Uterus (tissue), 4 donors: ENCODE data around the gene MAD1L1. TPM values are rescaled to one million over a fixed set of nuclear protein-coding genes. Genes with fewer than 3 reads are reported as not detected.

ENCODE experiments used
- DNase-seq, 2 donors: peaks; one replicate each; pipeline ENCODE4 v3.0.0-alpha.2; 2019 to 2020
- H3K27ac ChIP-seq, 2 donors: fragments of 200-600 bp; sonication (generic); 1 replicate in 1 of 2; 2 replicates in 1 of 2; pipeline ENCODE4 v1.5.1; 2016 to 2018
- H3K27me3 ChIP-seq, 2 donors: fragments of 200-600 bp; sonication (generic); one replicate each; pipeline ENCODE4 v1.5.1; 2018 to 2019; ENCODE audit warnings: control low read depth in 1 of 2
- H3K36me3 ChIP-seq, 2 donors: fragments of 200-600 bp; sonication (generic); one replicate each; pipeline ENCODE4 v1.5.1; 2019; ENCODE audit warnings: control low read depth in 1 of 2
- H3K4me1 ChIP-seq, 2 donors: fragments of 200-600 bp; sonication (generic); one replicate each; pipeline ENCODE4 v1.5.1; 2018 to 2019; ENCODE audit warnings: control low read depth in 1 of 2
- H3K4me3 ChIP-seq, 2 donors: fragments of 200-600 bp; sonication (generic); 1 replicate in 1 of 2; 2 replicates in 1 of 2; pipeline ENCODE4 v1.5.1; 2018 to 2019; ENCODE audit warnings: mild to moderate bottlenecking in 1 of 2
- H3K9me3 ChIP-seq, 2 donors: fragments of 200-600 bp; sonication (generic); one replicate each; pipeline ENCODE4 v1.5.1; 2019; ENCODE audit warnings: control low read depth in 1 of 2
- CTCF ChIP-seq, 4 experiments: fragments of 200-600 bp in 2 of 4; fragments of 450-650 bp in 2 of 4; sonication (generic) in 2 of 4; IDR thresholded peaks; one replicate each; pipeline ENCODE4 v1.5.1; 2016 to 2019; ENCODE audit warnings: antibody characterized with exemption in 4 of 4, mild to moderate bottlenecking in 2 of 4, moderate library complexity in 1 of 4
- POLR2A ChIP-seq, 2 donors: fragments of 450-650 bp; IDR thresholded peaks; one replicate each; pipeline ENCODE4 v1.6.1; 2016; ENCODE audit warnings: antibody characterized with exemption in 2 of 2, mild to moderate bottlenecking in 1 of 2, moderate library complexity in 1 of 2
- intact Hi-C: fragments of 100-400 bp; cut with DNase I; formaldehyde crosslinking; loops from one replicate; pipeline ENCODE4 v1.15.1; 2023; ENCODE audit warnings: low total_unique reads
- total RNA-seq, 4 donors: library from RNA; depleted of rRNA in 3 of 4; stranded (reverse); fragments of >200 nt in 3 of 4; gene quantifications; one replicate each; pipeline versions ENCODE4 v1.1.0 to v1.2.4, GENCODE V29; 2014 to 2023
- donor health status: DM: yes; HTN: yes; CAD: no.

MAD1L1 gene
- total RNA-seq, 4 donors from 2014 or later: 13.3 to 37.4 (median 33.1) TPM

- no peaks in the 10 kb centered on the region for H3K27me3 ChIP-seq
- no peak for DNase-seq
- intact Hi-C loops: no loop called here
- H3K4me1 ChIP-seq: no peaks in the 10 kb centered on the region
- TF ChIP-seq POLR2A (IDR thresholded peaks at IDR 0.05): no peak
- TF ChIP-seq CTCF (IDR thresholded peaks at IDR 0.05): no peak
- no peaks in the 10 kb centered on the region for H3K36me3 ChIP-seq
- H3K9me3 ChIP-seq: no peaks in the 10 kb centered on the region
- no peak overlapping the region for H3K4me3 ChIP-seq
- no peak overlapping the region for H3K27ac ChIP-seq
Measured at GRCh38 chr7:1847260-1848001, 385.3 kb downstream of the MAD1L1 start.

- DNase-seq: no peak
- intact Hi-C loops: no loop called here
- TF ChIP-seq POLR2A (IDR thresholded peaks at IDR 0.05) (no peak), CTCF (IDR thresholded peaks at IDR 0.05) (no peak)
Measured at GRCh38 chr7:1846331-1847065, 386.2 kb downstream of the MAD1L1 start.

GRCh38 chr7:1845536-1846311 lies 387.0 kb downstream of the MAD1L1 start:
- no peak overlapping the region for H3K27ac ChIP-seq
- H3K27me3 ChIP-seq: no peaks in the 10 kb centered on the region
- TF ChIP-seq CTCF (IDR thresholded peaks at IDR 0.05): no peak
- no peak for TF ChIP-seq POLR2A (IDR thresholded peaks at IDR 0.05)
- no peak for DNase-seq
- no peaks in the 10 kb centered on the region for H3K9me3 ChIP-seq
- no peaks in the 10 kb centered on the region for H3K4me1 ChIP-seq
- H3K4me3 ChIP-seq: no peak overlapping the region
- H3K36me3 ChIP-seq: no peaks in the 10 kb centered on the region
- intact Hi-C loops: no loop called here

More at GRCh38 chr7:1846331-1847065, 386.2 kb downstream of the MAD1L1 start:
- no peaks in the 10 kb centered on the region for H3K36me3 ChIP-seq
- no peak overlapping the region for H3K27ac ChIP-seq
- H3K4me3 ChIP-seq: no peak overlapping the region
- H3K27me3 ChIP-seq: no peaks in the 10 kb centered on the region
- H3K9me3 ChIP-seq: no peaks in the 10 kb centered on the region
- H3K4me1 ChIP-seq: no peaks in the 10 kb centered on the region

GRCh38 chr7:1844951-1845390 lies 387.8 kb downstream of the MAD1L1 start:
- Histone ChIP-seq H3K4me3 (no peak overlapping the region), H3K9me3 (no peaks in the 10 kb centered on the region), H3K27ac (no peak overlapping the region), H3K27me3 (no peaks in the 10 kb centered on the region), H3K36me3 (no peaks in the 10 kb centered on the region), H3K4me1 (no peaks in the 10 kb centered on the region)
- DNase-seq: peak in 1 of 2 donors; percentile 8
- intact Hi-C loops: no loop called here
- TF ChIP-seq POLR2A (IDR thresholded peaks at IDR 0.05) (no peak), CTCF (IDR thresholded peaks at IDR 0.05) (no peak)
